ENCODE measurements around the gene STRN4. TPM values are rescaled to one million over a fixed set of nuclear protein-coding genes. Genes with fewer than 3 reads are reported as not detected.

Gene STRN4
- total and polyA plus RNA-seq, 9 of the 15 experiments (the other 6 are each of a cell fraction or from before 2014, with no cell fraction given) = 0.62 to 83.7 (median 36.9) TPM

- no peak for TF ChIP-seq ARID3A (IDR thresholded peaks at IDR 0.05; ENCODE audit: borderline replicate concordance, low read depth, low read length)
Observed at GRCh38 chr19:46737761-46738171, 8.5 kb downstream of the STRN4 start (continued).

DNA sequence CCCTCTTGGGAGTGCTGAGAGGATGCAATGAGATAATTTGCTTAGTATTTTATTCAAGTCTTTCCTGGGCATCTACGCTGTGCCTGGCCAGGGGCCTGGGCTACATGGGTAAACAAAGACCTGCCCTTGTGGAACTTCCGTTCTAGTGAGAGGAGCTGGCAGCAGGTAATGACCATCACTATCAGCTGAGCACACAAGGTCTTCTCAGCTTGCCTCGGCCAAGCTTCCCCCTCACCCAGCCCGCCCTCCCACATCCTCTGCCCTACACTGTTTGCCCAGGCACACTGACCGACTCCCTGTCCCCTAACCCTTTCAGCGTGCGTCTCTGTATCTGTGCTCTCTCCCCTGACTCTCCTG is 9.0 kb downstream of the STRN4 start:
- in situ Hi-C loops (cut with MboI) = no loop called here
- Histone ChIP-seq H3K36me3 (ENCODE audit: control insufficient read depth, insufficient read depth, low read length) (peaks cover 82% of the 10 kb centered on the region; the same call in 2 of the 3 replicates), H3K79me2 (ENCODE audit: control insufficient read depth, insufficient read depth, low read length) (peaks cover 69% of the 10 kb centered on the region), H3K9ac (ENCODE audit: insufficient read depth in 1 of 2, low read depth in 2 of 2, low read length in 2 of 2) (peak overlapping the region; percentile 19 to 82; a peak in 1 of 4 replicates), H3K4me3 (no peak overlapping the region), H4K20me1 (replicated peaks; ENCODE audit: control insufficient read depth, insufficient read depth, low read length) (peaks cover 51% of the 10 kb centered on the region), H3K4me1 (replicated peaks in 1 of 2; ENCODE audit: control insufficient read depth in 2 of 2, insufficient read depth in 2 of 2, low read length in 2 of 2) (peaks cover 31 to 59% of the 10 kb centered on the region in 2 experiments), H3K9me1 (ENCODE audit: control insufficient read depth, insufficient read depth, low read length) (peaks cover 5% of the 10 kb centered on the region), H2AFZ (ENCODE audit: low read depth, low read length) (no peak overlapping the region), H3K27ac (ENCODE audit: extremely low read depth, low read depth, low read length) (peak overlapping the region; percentile 82), H3K9me3 (replicated peaks; ENCODE audit: control insufficient read depth, insufficient read depth, low read depth, low read length) (no peaks in the 10 kb centered on the region), H3K4me2 (ENCODE audit: insufficient read depth, low read length) (peak overlapping the region; percentile 79), H3K27me3 (ENCODE audit: control insufficient read depth in 2 of 2, insufficient read depth in 2 of 2, low read length in 2 of 2) (no peaks in the 10 kb centered on the region)
- no TSS peak for BruUV-seq (replicated peaks)
- intact Hi-C loops (cut with micrococcal nuclease) = no loop called here
- ChIA-PET CTCF (ENCODE audit: low intra/inter-chr PET ratio) (no interaction called here), POLR2A (interaction anchor here (0.6 to 1.5 kb wide), 10 partner anchors 8 to 577 kb away, joined by 3 to 7 read pairs (median 4); partner anchors contain the start of gene PRKD2)
- ATAC-seq = peak; percentile 46
- 14% methylated on average over 7 of the region's 7 CpGs for WGBS (ENCODE audit: insufficient coverage, low coverage, missing lambda C conversion rate)
- peak; percentile 39 to 71 (median 50) for DNase-seq (ENCODE audit: extremely low read depth in 1 of 4, low spot score in 3 of 4)
- FAIRE-seq = no peak
- no peak for TF ChIP-seq ZNF121 (CRISPR knock-in tag; conservative IDR thresholded peaks at IDR 0.05)
- TF ChIP-seq ZNF280B (CRISPR knock-in tag; IDR thresholded peaks at IDR 0.05) = no peak
- TF ChIP-seq ZNF707 (CRISPR knock-in tag; conservative IDR thresholded peaks at IDR 0.05) = no peak
- 0 out of 2 replicates have a peak, but pooled peaks have one; percentile 1 for TF ChIP-seq MAX (CRISPR knock-in tag; IDR thresholded peaks at IDR 0.05)
- TF ChIP-seq NR2F6 (CRISPR knock-in tag; IDR thresholded peaks at IDR 0.05) = no peak
- TF ChIP-seq ZFX (CRISPR knock-in tag; IDR thresholded peaks at IDR 0.05) = peak; percentile 7; the same call in 1 of the 2 replicates
- TF ChIP-seq FOXA3 (CRISPR knock-in tag; conservative IDR thresholded peaks at IDR 0.05 in 1 of 2, IDR thresholded peaks at IDR 0.05 in 1 of 2) = peak in 1 of 2 experiments; percentile 62; a peak in 2 of 4 replicates
- no peak for TF ChIP-seq RNF2 (IDR thresholded peaks at IDR 0.05)
- TF ChIP-seq HDAC2 (IDR thresholded peaks at IDR 0.05) = no peak
- TF ChIP-seq ZNF785 (CRISPR knock-in tag; IDR thresholded peaks at IDR 0.05) = no peak
- no peak for TF ChIP-seq ZNF212 (CRISPR knock-in tag; IDR thresholded peaks at IDR 0.05)
